AG04449 (cell line): ENCODE measurements around the gene AQP11.

ENCODE experiments used
- CTCF ChIA-PET: fragments of 350-600 bp; formaldehyde crosslinking; extraction: SDS; loops from one replicate; lab custom pipeline; 2021; ENCODE audit warnings: antibody characterized with exemption; lab: Yijun Ruan, JAX
- POLR2A ChIA-PET: fragments of 400-600, 350-600 bp; formaldehyde crosslinking; extraction: SDS; loops from one replicate; lab custom pipeline; 2020; ENCODE audit warnings: antibody characterized with exemption, inconsistent platforms; lab: Yijun Ruan, JAX
- DNase-seq: peaks from one replicate; pipeline ENCODE4 v3.0.0-alpha.2; 2010; ENCODE audit warnings: low read depth, low spot score
- H3K4me3 ChIP-seq: 2 replicates; pipeline ENCODE4 v1.5.1; 2011; ENCODE audit warnings: low read depth, mild to moderate bottlenecking, control low read depth, low read length
- CTCF ChIP-seq: IDR thresholded peaks from one replicate; pipeline ENCODE4 v1.5.1; 2011; ENCODE audit warnings: mild to moderate bottlenecking, moderate library complexity, low read length, control low read depth, inconsistent platforms; ENCODE audit not compliant: insufficient read depth; ENCODE audit errors: missing control alignments

AQP11 gene

GRCh38 chr11:77589521-77590193, at the start of gene AQP11:
AQP11 (plus strand) TSS chr11:77589953; CDS start chr11:77589993, 40 bp downstream.
- TF ChIP-seq CTCF, result no peak
- H3K4me3 ChIP-seq, result peak within 1 kb of the TSS; percentile 69
- ChIA-PET CTCF (interaction anchor here (1.1 kb wide), 1 partner anchor 30 kb away, joined by 3 read pairs; no protein-coding TSS in a partner anchor), POLR2A (interaction anchor here (0.9 to 1.2 kb wide), 3 partner anchors 12 to 36 kb away, joined by 3 to 7 read pairs (median 4); no protein-coding TSS in a partner anchor)
- peak; percentile 24 for DNase-seq

- DNase-seq, result peak; percentile 16
- TF ChIP-seq CTCF, result no peak
- ChIA-PET CTCF (interaction anchor here (0.8 to 2.6 kb wide), 7 partner anchors 11 to 415 kb away, joined by 3 to 18 read pairs (median 4); no protein-coding TSS in a partner anchor), POLR2A (interaction anchor here (0.7 kb wide), 1 partner anchor 275 kb away, joined by 5 read pairs; no protein-coding TSS in a partner anchor)
- H3K4me3 ChIP-seq, result no peak overlapping the region
These were observed 47.5 kb upstream of the AQP11 start for GRCh38 chr11:77542296-77542695.

- TF ChIP-seq CTCF, result no peak
- ChIA-PET POLR2A (no interaction called here), CTCF (interaction anchor here (0.7 to 6.9 kb wide), 28 partner anchors 10 to 455 kb away, joined by 3 to 170 read pairs (median 5); partner anchors contain the start of gene MYO7A)
- H3K4me3 ChIP-seq, result no peak overlapping the region
- no peak for DNase-seq
These were observed 42.5 kb upstream of the AQP11 start for GRCh38 chr11:77547047-77547836.

GRCh38 chr11:77547863-77548551, 41.7 kb upstream of the AQP11 start:
- no peak overlapping the region for H3K4me3 ChIP-seq

More at GRCh38 chr11:77547863-77548551, 41.7 kb upstream of the AQP11 start:
- POLR2A ChIA-PET, result no interaction called here
- DNase-seq, result peak; percentile 21
- CTCF ChIA-PET, result interaction anchor here (0.6 to 6.9 kb wide), 76 partner anchors 8 to 509 kb away, joined by 3 to 170 read pairs (median 4); partner anchors contain the start of gene MYO7A
- peak; percentile 38 for TF ChIP-seq CTCF
